Liver (tissue), 9 donors: Measurements from ENCODE around the gene RNF112. TPM values are rescaled to one million over a fixed set of nuclear protein-coding genes. Genes with fewer than 3 reads are reported as not detected.

Source experiments
- DNase-seq: peaks from one replicate; pipeline ENCODE4 v3.0.0-alpha.2; 2017; ENCODE audit warnings: low spot score
- H3K27ac ChIP-seq, 2 donors: one replicate each; pipeline ENCODE4 v1.7.0; 2013; ENCODE audit warnings: inconsistent platforms in 2 of 2, low read length in 2 of 2, control low read depth in 1 of 2, low read depth in 1 of 2, mild to moderate bottlenecking in 1 of 2
- H3K27me3 ChIP-seq, 4 donors: one replicate each; pipeline versions ENCODE4 v1.6.1 to v1.7.0; 2013; ENCODE audit warnings: low read length in 3 of 4, inconsistent platforms in 1 of 4, mild to moderate bottlenecking in 1 of 4, moderate library complexity in 1 of 4; ENCODE audit not compliant: control insufficient read depth in 4 of 4, insufficient read depth in 4 of 4
- H3K36me3 ChIP-seq, 4 donors: one replicate each; pipeline versions ENCODE4 v1.6.1 to v1.7.0; 2013; ENCODE audit warnings: low read length in 3 of 4, mild to moderate bottlenecking in 3 of 4, low read depth in 1 of 4, moderate library complexity in 1 of 4; ENCODE audit not compliant: control insufficient read depth in 4 of 4, insufficient read depth in 3 of 4
- H3K4me1 ChIP-seq, 4 donors: one replicate each; pipeline versions ENCODE4 v1.6.1 to v1.7.0; 2013; ENCODE audit warnings: low read length in 3 of 4, mild to moderate bottlenecking in 3 of 4, moderate library complexity in 1 of 4; ENCODE audit not compliant: control insufficient read depth in 4 of 4, insufficient read depth in 4 of 4
- H3K4me3 ChIP-seq, 3 donors: one replicate each; pipeline versions ENCODE4 v1.6.1 to v1.7.0; 2013; ENCODE audit warnings: low read length in 3 of 3, control low read depth in 1 of 3, low read depth in 1 of 3, mild to moderate bottlenecking in 1 of 3
- H3K9ac ChIP-seq, 2 donors: one replicate each; pipeline ENCODE4 v1.7.0; 2013; ENCODE audit warnings: low read length in 2 of 2, mild to moderate bottlenecking in 2 of 2, moderate library complexity in 2 of 2, control low read depth in 1 of 2, low read depth in 1 of 2
- H3K9me3 ChIP-seq, 4 donors: one replicate each; pipeline versions ENCODE4 v1.6.1 to v1.7.0; 2013; ENCODE audit warnings: low read length in 3 of 4; ENCODE audit not compliant: control insufficient read depth in 4 of 4
- EGR1 ChIP-seq, 2 donors: IDR thresholded peaks; 2 replicates each; pipeline ENCODE4 v1.6.1; 2016 to 2018; ENCODE audit warnings: antibody characterized with exemption in 2 of 2, low read depth in 2 of 2
- FOXA1 ChIP-seq: IDR thresholded peaks from 2 replicates; pipeline ENCODE4 v1.6.1; 2016; ENCODE audit warnings: antibody characterized with exemption
- FOXA2 ChIP-seq: IDR thresholded peaks from 2 replicates; pipeline ENCODE4 v1.6.1; 2016; ENCODE audit warnings: antibody characterized with exemption
- GABPA ChIP-seq, 2 donors: IDR thresholded peaks in 1 of 2; conservative IDR thresholded peaks in 1 of 2; 2 replicates each; pipeline ENCODE4 v1.6.1; 2016; ENCODE audit warnings: antibody characterized with exemption in 2 of 2, mild to moderate bottlenecking in 1 of 2, moderate library complexity in 1 of 2
- HNF4G ChIP-seq: IDR thresholded peaks from 2 replicates; pipeline ENCODE4 v1.6.1; 2016; ENCODE audit warnings: antibody characterized with exemption
- JUND ChIP-seq, 2 donors: IDR thresholded peaks; 2 replicates each; pipeline ENCODE4 v1.6.1; 2016; ENCODE audit warnings: antibody characterized with exemption in 2 of 2
- MAX ChIP-seq: IDR thresholded peaks from 2 replicates; pipeline ENCODE4 v1.6.1; 2016; ENCODE audit warnings: antibody characterized with exemption
- NR2F2 ChIP-seq: IDR thresholded peaks from 2 replicates; pipeline ENCODE4 v1.6.1; 2016; ENCODE audit warnings: antibody characterized with exemption
- RAD21 ChIP-seq, 2 donors: IDR thresholded peaks; 2 replicates each; pipeline ENCODE4 v1.6.1; 2016; ENCODE audit warnings: antibody characterized with exemption in 2 of 2, mild to moderate bottlenecking in 2 of 2
- RXRA ChIP-seq, 2 donors: IDR thresholded peaks; 2 replicates each; pipeline ENCODE4 v1.6.1; 2017 to 2018; ENCODE audit warnings: antibody characterized with exemption in 2 of 2, mild to moderate bottlenecking in 1 of 2
- SP1 ChIP-seq: IDR thresholded peaks from 2 replicates; pipeline ENCODE4 v1.6.1; 2018; ENCODE audit warnings: antibody characterized with exemption, mild to moderate bottlenecking
- TAF1 ChIP-seq: conservative IDR thresholded peaks from 2 replicates; pipeline ENCODE4 v1.6.1; 2016; ENCODE audit warnings: antibody characterized with exemption, mild to moderate bottlenecking
- YY1 ChIP-seq: IDR thresholded peaks from 2 replicates; pipeline ENCODE4 v1.6.1; 2016; ENCODE audit warnings: antibody characterized with exemption, mild to moderate bottlenecking
- WGBS: extraction: QIAGEN DNeasy Blood & Tissue Kit; methylation state at CpG from one replicate; pipeline ENCODE4 v1.1.7; 2013; 5-methylcytosine and 5-hydroxymethylcytosine counted together
- polyA plus RNA-seq, 2 donors: library from polyadenylated mRNA; stranded (reverse) in 1 of 2; unstranded in 1 of 2; fragments of 200-250 nt in 1 of 2; fragments of >200 nt in 1 of 2; fragmentation: Nextera tagmentation in 1 of 2; extraction: Ambion mirVana in 1 of 2; gene quantifications; one replicate each; pipeline versions ENCODE4 v1.2.1 to v1.2.3, GENCODE V29; 2013 to 2015
- total RNA-seq, 2 donors: library from RNA; depleted of rRNA; stranded (reverse); fragments of >200 nt; gene quantifications; one replicate each; pipeline ENCODE4 v1.2.3, GENCODE V29; 2014
- TF ChIP-seq, protein P1 (sequence below): IDR thresholded peaks from 2 replicates; pipeline ENCODE4 v1.6.1; 2016; ENCODE audit warnings: antibody characterized with exemption
- TF ChIP-seq, protein P2 (sequence below): fragments of 150-350 bp; IDR thresholded peaks from 2 replicates; pipeline ENCODE4 v1.5.1; 2017; ENCODE audit warnings: improper control_type of control experiment, low read depth, low read length; ENCODE audit not compliant: missing input control
- TF ChIP-seq, protein P3 (sequence below): IDR thresholded peaks from 2 replicates; pipeline ENCODE4 v1.6.1; 2016; ENCODE audit warnings: antibody characterized with exemption
- donor health status: healthy.
- donor health status: healthy.
- donor health status: healthy.
- donor health status: healthy.
- donor health status: healthy.

Gene RNF112
- total and polyA plus RNA-seq, 4 donors, result 0.04 to 0.42 (median 0.20) TPM

- Histone ChIP-seq H3K9me3 (no peaks in the 10 kb centered on the region), H3K4me3 (no peak overlapping the region), H3K9ac (no peak overlapping the region), H3K36me3 (no peaks in the 10 kb centered on the region), H3K4me1 (no peaks in the 10 kb centered on the region), H3K27ac (no peak overlapping the region), H3K27me3 (peaks cover 0 to under 1% (median 0%) of the 10 kb centered on the region in 4 donors)
- no peak for DNase-seq
- TF ChIP-seq FOXA1, result no peak
- TF ChIP-seq, protein P1, sequence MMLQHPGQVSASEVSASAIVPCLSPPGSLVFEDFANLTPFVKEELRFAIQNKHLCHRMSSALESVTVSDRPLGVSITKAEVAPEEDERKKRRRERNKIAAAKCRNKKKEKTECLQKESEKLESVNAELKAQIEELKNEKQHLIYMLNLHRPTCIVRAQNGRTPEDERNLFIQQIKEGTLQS, result no peak
- TF ChIP-seq FOXA2, result no peak
- no peak for TF ChIP-seq SP1
- no peak for TF ChIP-seq RXRA (IDR thresholded peaks at IDR 0.05)
- no peak for TF ChIP-seq JUND (IDR thresholded peaks at IDR 0.05)
- no peak for TF ChIP-seq TAF1
- no peak for TF ChIP-seq EGR1 (IDR thresholded peaks at IDR 0.05; ENCODE audit: low read depth in 2 of 2)
- TF ChIP-seq, protein P2, sequence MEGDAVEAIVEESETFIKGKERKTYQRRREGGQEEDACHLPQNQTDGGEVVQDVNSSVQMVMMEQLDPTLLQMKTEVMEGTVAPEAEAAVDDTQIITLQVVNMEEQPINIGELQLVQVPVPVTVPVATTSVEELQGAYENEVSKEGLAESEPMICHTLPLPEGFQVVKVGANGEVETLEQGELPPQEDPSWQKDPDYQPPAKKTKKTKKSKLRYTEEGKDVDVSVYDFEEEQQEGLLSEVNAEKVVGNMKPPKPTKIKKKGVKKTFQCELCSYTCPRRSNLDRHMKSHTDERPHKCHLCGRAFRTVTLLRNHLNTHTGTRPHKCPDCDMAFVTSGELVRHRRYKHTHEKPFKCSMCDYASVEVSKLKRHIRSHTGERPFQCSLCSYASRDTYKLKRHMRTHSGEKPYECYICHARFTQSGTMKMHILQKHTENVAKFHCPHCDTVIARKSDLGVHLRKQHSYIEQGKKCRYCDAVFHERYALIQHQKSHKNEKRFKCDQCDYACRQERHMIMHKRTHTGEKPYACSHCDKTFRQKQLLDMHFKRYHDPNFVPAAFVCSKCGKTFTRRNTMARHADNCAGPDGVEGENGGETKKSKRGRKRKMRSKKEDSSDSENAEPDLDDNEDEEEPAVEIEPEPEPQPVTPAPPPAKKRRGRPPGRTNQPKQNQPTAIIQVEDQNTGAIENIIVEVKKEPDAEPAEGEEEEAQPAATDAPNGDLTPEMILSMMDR, result no peak
- TF ChIP-seq MAX, result no peak
- WGBS, result 83% methylated on average over 7 of the region's 7 CpGs
These were observed 7.4 kb downstream of the RNF112 start for GRCh38 chr17:19418251-19418992.

- Histone ChIP-seq H3K9me3 (no peaks in the 10 kb centered on the region), H3K9ac (no peak overlapping the region), H3K27ac (no peak overlapping the region), H3K4me1 (peaks cover 0 to 10% (median 6%) of the 10 kb centered on the region in 4 donors), H3K4me3 (no peak overlapping the region), H3K36me3 (no peaks in the 10 kb centered on the region), H3K27me3 (peaks cover 0 to 2% (median 0%) of the 10 kb centered on the region in 4 donors)
- 86% methylated on average over 4 of the region's 4 CpGs for WGBS
- DNase-seq, result no peak
- TF ChIP-seq FOXA1 (no peak), SP1 (no peak), YY1 (no peak), RAD21 (IDR thresholded peaks at IDR 0.05) (no peak), EGR1 (IDR thresholded peaks at IDR 0.05; ENCODE audit: low read depth in 2 of 2) (no peak), GABPA (IDR thresholded peaks at IDR 0.05 in 1 of 2, conservative IDR thresholded peaks at IDR 0.05 in 1 of 2) (no peak), FOXA2 (no peak), TAF1 (no peak), JUND (IDR thresholded peaks at IDR 0.05) (no peak), HNF4G (no peak), RXRA (IDR thresholded peaks at IDR 0.05) (no peak), NR2F2 (no peak)
- TF ChIP-seq, protein P3, sequence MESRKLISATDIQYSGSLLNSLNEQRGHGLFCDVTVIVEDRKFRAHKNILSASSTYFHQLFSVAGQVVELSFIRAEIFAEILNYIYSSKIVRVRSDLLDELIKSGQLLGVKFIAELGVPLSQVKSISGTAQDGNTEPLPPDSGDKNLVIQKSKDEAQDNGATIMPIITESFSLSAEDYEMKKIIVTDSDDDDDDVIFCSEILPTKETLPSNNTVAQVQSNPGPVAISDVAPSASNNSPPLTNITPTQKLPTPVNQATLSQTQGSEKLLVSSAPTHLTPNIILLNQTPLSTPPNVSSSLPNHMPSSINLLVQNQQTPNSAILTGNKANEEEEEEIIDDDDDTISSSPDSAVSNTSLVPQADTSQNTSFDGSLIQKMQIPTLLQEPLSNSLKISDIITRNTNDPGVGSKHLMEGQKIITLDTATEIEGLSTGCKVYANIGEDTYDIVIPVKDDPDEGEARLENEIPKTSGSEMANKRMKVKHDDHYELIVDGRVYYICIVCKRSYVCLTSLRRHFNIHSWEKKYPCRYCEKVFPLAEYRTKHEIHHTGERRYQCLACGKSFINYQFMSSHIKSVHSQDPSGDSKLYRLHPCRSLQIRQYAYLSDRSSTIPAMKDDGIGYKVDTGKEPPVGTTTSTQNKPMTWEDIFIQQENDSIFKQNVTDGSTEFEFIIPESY, result no peak
- TF ChIP-seq, protein P1, result no peak
- TF ChIP-seq, protein P2, result no peak
These were observed 10.2 kb downstream of the RNF112 start for GRCh38 chr17:19421219-19421618.
